Neural crest cell (in vitro differentiated cells): ENCODE data around the gene MYOG. TPM values are rescaled to one million over a fixed set of nuclear protein-coding genes. Genes with fewer than 3 reads are reported as not detected.
A peak's percentile ranks its signal among the peaks of the same experiment; 100 is the strongest.

ENCODE experiments used
- DNase-seq: peaks from one replicate; pipeline ENCODE4 v3.0.0; 2021; ENCODE audit warnings: low read depth, mixed read lengths, low spot score
- H3K27ac Mint-ChIP-seq: one replicate; pipeline ENCODE4 v1.8.0; 2021; ENCODE audit warnings: mild to moderate bottlenecking, mixed read lengths; ENCODE audit not compliant: unreplicated experiment
- H3K27me3 Mint-ChIP-seq: 2 replicates; pipeline ENCODE4 v1.8.0; 2021; ENCODE audit warnings: low read depth, mild to moderate bottlenecking, mixed read lengths
- H3K36me3 Mint-ChIP-seq: 2 replicates; pipeline ENCODE4 v1.8.0; 2021; ENCODE audit warnings: low read depth, mild to moderate bottlenecking, mixed read lengths
- H3K4me1 Mint-ChIP-seq: 2 replicates; pipeline ENCODE4 v1.8.0; 2021; ENCODE audit warnings: mixed read lengths
- H3K4me3 Mint-ChIP-seq: one replicate; pipeline ENCODE4 v1.8.0; 2021; ENCODE audit warnings: mild to moderate bottlenecking, mixed read lengths
- H3K9me3 Mint-ChIP-seq: 2 replicates; pipeline ENCODE4 v1.8.0; 2021; ENCODE audit warnings: mixed read lengths
- long read RNA-seq: library from polyadenylated mRNA; unstranded; transcript quantifications from one replicate; pipeline ENCODE4 v2.0.0, GENCODE V29; 2020
- total RNA-seq: library from RNA; stranded (reverse); gene quantifications from 2 replicates; pipeline ENCODE4 v1.2.1, GENCODE V29; 2021
- TF ChIP-seq, protein P1 (sequence below): fragments of 200-600 bp; sonication (generic); conservative IDR thresholded peaks from 2 replicates; pipeline ENCODE4 v1.5.0; 2021; ENCODE audit warnings: antibody characterized with exemption, mild to moderate bottlenecking

The MYOG gene
- not detected in 2 replicates for total RNA-seq
- long read RNA-seq = 0 reads

DNA sequence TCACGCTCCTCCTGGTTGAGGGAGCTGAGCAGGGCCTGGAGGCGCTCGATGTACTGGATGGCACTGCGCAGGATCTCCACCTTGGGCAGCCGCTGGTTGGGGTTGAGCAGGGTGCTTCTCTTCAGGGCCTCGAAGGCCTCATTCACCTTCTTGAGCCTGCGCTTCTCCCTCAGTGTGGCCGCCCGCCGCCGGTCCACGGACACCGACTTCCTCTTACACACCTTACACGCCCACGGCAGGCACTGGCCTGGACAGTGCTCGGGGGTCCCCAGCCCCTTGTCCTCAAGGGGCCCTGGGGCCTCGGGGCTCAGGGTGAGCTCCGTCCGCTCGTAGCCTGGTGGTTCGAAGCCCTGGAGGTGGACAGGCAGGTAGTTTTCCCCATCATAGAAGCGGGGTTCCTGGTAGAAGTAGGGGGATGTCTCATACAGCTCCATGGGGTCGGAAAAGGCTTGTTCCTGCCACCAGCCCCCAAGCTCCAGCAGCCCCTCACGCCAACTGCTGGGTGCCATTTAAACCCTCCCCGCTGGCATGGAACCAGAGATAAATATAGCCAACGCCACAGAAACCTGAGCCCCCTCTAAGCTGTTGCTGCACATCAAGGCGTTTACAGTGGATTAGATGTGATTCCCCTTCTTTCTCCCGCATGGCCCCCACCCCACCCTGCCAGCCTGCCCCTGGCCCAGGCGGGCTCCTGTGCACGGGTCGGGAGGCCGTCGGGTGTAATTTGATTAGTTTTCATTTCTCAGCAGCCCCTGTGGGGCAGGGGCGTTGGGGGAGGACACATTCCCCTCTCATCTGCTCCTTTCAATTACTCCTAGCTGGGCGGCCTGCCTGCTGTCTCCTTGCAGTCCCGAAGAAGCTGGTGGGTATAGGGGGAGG, at the start of gene MYOG:
Gene MYOG, minus strand, starts transcription at position 485 of the 879 bp plus-strand sequence. Its CDS starts 51 bp downstream, at position 434.
- peaks cover 13% of the 10 kb centered on the region for H3K27me3 Mint-ChIP-seq
- DNase-seq = no peak
- H3K4me1 Mint-ChIP-seq = peaks cover 10% of the 10 kb centered on the region
- H3K36me3 Mint-ChIP-seq = no peaks in the 10 kb centered on the region
- TF ChIP-seq, protein P1, sequence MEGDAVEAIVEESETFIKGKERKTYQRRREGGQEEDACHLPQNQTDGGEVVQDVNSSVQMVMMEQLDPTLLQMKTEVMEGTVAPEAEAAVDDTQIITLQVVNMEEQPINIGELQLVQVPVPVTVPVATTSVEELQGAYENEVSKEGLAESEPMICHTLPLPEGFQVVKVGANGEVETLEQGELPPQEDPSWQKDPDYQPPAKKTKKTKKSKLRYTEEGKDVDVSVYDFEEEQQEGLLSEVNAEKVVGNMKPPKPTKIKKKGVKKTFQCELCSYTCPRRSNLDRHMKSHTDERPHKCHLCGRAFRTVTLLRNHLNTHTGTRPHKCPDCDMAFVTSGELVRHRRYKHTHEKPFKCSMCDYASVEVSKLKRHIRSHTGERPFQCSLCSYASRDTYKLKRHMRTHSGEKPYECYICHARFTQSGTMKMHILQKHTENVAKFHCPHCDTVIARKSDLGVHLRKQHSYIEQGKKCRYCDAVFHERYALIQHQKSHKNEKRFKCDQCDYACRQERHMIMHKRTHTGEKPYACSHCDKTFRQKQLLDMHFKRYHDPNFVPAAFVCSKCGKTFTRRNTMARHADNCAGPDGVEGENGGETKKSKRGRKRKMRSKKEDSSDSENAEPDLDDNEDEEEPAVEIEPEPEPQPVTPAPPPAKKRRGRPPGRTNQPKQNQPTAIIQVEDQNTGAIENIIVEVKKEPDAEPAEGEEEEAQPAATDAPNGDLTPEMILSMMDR = no peak
- H3K4me3 Mint-ChIP-seq = no peak within 1 kb of the TSS
- H3K27ac Mint-ChIP-seq = peak within 1 kb of the TSS; percentile 62
- H3K9me3 Mint-ChIP-seq = no peaks in the 10 kb centered on the region

DNA sequence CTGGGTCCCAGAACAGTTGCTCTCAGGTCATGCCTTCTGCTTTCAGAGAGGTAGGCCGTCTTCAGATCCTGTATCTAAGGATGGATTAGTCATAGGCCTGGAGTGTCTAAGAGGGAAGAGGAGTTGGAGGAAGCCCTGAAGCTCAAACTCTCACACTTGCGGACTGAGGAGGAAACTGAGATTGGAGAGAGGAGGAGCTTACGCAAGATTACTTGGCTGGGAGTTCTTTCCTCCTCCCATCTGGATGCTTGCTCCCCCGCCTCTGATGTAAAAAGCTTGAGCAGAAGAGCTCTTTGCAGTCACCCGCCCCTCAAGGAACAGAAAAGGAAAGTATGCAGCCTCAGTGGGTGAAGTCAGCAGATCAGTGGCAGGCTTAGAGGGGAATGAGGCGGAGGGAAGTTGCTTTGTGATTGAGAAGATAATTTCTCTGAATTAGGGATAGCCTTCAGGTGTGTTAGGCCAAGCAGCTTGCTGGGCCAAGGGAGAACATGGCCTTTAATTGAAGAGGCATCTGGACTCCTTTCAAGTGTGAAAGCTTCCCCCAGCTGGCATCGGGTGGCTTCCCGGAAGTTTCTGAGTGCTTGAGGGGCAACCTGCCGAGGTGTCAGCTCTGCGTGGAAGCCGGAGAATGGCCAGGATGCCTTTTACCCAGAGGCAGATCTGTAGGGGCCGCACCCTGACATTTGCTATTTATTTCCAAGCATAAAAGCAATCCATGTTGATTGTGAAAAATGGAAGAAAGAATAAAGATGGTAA, 48.3 kb upstream of the MYOG start:
- no peak for DNase-seq
- H3K27me3 Mint-ChIP-seq = peaks cover 9% of the 10 kb centered on the region
- H3K4me1 Mint-ChIP-seq = no peaks in the 10 kb centered on the region
- H3K36me3 Mint-ChIP-seq = no peaks in the 10 kb centered on the region
- H3K9me3 Mint-ChIP-seq = no peaks in the 10 kb centered on the region
- TF ChIP-seq, protein P1 = no peak
- peak overlapping the region; percentile 57 for H3K27ac Mint-ChIP-seq
- H3K4me3 Mint-ChIP-seq = no peak overlapping the region

DNA sequence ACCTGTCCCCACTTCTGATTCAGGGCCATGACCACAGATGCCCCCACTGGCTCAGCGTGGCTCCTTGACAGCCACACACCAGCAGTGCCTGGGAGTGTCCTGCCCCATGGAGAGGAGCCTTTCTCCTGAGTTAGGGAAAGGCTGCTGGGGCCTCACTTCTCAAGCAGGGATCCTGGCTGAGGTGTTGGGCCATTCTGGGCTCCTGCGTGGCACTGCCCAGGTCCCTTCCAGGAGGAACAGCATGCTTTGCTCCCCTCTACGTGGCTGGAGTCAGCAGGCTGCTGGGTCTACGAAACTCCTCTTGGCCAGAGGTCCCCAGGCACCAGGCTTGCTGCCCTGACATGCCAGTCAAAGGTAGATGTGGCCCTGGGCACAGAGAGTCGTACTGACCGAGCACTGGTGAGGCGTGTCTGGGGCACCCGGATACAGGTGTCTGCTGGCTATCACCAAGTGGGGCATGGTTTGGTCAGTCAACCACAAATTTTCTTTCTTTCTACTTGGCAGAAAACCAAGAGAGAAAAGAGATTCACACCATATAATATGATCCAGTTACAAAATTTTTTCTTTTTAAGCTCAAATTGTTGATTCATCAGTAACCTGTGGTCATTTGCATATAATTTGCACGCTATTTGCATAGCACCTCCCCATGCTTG, 45.9 kb upstream of the MYOG start:
- DNase-seq = no peak
- Mint-ChIP-seq H3K27me3 (peaks cover 29% of the 10 kb centered on the region), H3K27ac (no peak overlapping the region), H3K4me1 (peaks cover 15% of the 10 kb centered on the region), H3K36me3 (no peaks in the 10 kb centered on the region), H3K9me3 (no peaks in the 10 kb centered on the region), H3K4me3 (no peak overlapping the region)
- TF ChIP-seq, protein P1 = no peak

DNA sequence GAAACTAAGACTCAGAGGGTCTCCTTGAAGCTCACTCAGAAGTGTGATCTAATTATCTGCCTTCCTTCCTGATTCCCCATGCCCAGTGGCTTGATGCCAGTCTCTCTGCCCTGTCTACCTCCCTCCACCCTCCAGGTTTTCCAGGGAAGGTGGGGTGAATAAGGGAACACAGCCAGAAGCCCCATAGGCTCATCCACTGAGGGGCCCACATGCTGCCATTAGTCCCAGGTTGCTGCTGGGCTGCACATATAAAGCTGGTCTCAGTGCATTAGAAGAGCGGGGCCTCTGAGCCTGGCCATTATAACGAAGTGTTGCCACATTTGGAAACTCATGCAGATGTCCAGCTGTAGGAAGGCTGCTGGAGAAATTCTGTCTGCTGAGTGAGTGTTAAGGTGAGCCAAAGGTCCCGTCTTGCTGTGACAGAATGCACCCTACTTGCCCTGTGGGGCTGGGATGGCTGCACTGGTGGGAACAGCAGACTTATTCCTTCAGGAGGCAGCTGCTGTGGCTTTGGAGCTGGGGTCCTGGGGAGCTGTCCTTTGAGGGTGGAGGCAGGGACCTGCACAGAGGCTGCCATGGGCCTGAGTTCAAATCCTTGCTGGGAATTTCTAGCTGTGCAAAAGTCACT, 44.7 kb upstream of the MYOG start:
- Mint-ChIP-seq H3K36me3 (no peaks in the 10 kb centered on the region), H3K4me1 (peaks cover 16% of the 10 kb centered on the region), H3K4me3 (no peak overlapping the region), H3K27me3 (peaks cover 40% of the 10 kb centered on the region), H3K27ac (no peak overlapping the region), H3K9me3 (no peaks in the 10 kb centered on the region)
- no peak for DNase-seq
- TF ChIP-seq, protein P1 = no peak
